H9 (cell line): ENCODE measurements around the gene PRKAR2B. TPM values are rescaled to one million over a fixed set of nuclear protein-coding genes. Genes with fewer than 3 reads are reported as not detected.
A peak's percentile ranks its signal among the peaks of the same experiment; 100 is the strongest.

Experiments
- DNase-seq: peaks from one replicate; pipeline ENCODE4 v3.0.0-alpha.2; 2017
- H2AFZ ChIP-seq: one replicate; pipeline ENCODE4 v1.6.1; 2013; ENCODE audit warnings: mild to moderate bottlenecking, low read length, control low read depth, moderate library complexity
- H2AK5ac ChIP-seq: 2 replicates; pipeline ENCODE4 v1.6.1; 2013; ENCODE audit warnings: low read length, control low read depth, mixed read lengths; ENCODE audit not compliant: insufficient read length
- H2BK120ac ChIP-seq: one replicate; pipeline ENCODE4 v1.6.1; 2013; ENCODE audit warnings: low read depth, mild to moderate bottlenecking, low read length, control low read depth, inconsistent platforms; ENCODE audit not compliant: poor library complexity, severe bottlenecking
- H2BK12ac ChIP-seq: 2 replicates; pipeline ENCODE4 v1.6.1; 2013; ENCODE audit warnings: low read length, control low read depth, mixed read lengths, low read depth; ENCODE audit not compliant: insufficient read length
- H2BK15ac ChIP-seq: 2 replicates; pipeline ENCODE4 v1.6.1; 2013; ENCODE audit warnings: low read depth, low read length, control low read depth
- H2BK20ac ChIP-seq: one replicate; pipeline ENCODE4 v1.6.1; 2013; ENCODE audit warnings: low read depth, mild to moderate bottlenecking, low read length, control low read depth, inconsistent platforms; ENCODE audit not compliant: poor library complexity, severe bottlenecking
- H2BK5ac ChIP-seq: 2 replicates; pipeline ENCODE4 v1.6.1; 2013; ENCODE audit warnings: low read length, control low read depth, mixed read lengths; ENCODE audit not compliant: insufficient read length
- H3K14ac ChIP-seq: 2 replicates; pipeline ENCODE4 v1.6.1; 2013; ENCODE audit warnings: low read length, control low read depth; ENCODE audit not compliant: insufficient read depth
- H3K18ac ChIP-seq: 2 replicates; pipeline ENCODE4 v1.6.1; 2013; ENCODE audit warnings: low read depth, mild to moderate bottlenecking, mixed read lengths, low read length, control low read depth; ENCODE audit not compliant: insufficient read length
- H3K23ac ChIP-seq: 2 replicates; pipeline ENCODE4 v1.6.1; 2013; ENCODE audit warnings: low read length, control low read depth, mixed read lengths, low read depth; ENCODE audit not compliant: insufficient read length
- H3K23me2 ChIP-seq: 2 replicates; pipeline ENCODE4 v1.6.1; 2013; ENCODE audit warnings: low read depth, mild to moderate bottlenecking, mixed read lengths, low read length, control low read depth; ENCODE audit not compliant: insufficient read length, poor library complexity, severe bottlenecking
- H3K27ac ChIP-seq: 2 replicates; pipeline ENCODE4 v1.5.1; 2013; ENCODE audit warnings: low read length, control low read depth, mixed read lengths, low read depth; ENCODE audit not compliant: insufficient read length
- H3K27me3 ChIP-seq: 2 replicates; pipeline ENCODE4 v1.6.1; 2013; ENCODE audit warnings: low read length, control low read depth, inconsistent platforms; ENCODE audit not compliant: insufficient read depth
- H3K4ac ChIP-seq: 2 replicates; pipeline ENCODE4 v1.6.1; 2013; ENCODE audit warnings: low read depth, mild to moderate bottlenecking, control low read depth, inconsistent platforms, low read length, moderate library complexity
- H3K4me1 ChIP-seq: 2 replicates; pipeline ENCODE4 v1.6.1; 2013; ENCODE audit warnings: low read length, control low read depth, inconsistent platforms; ENCODE audit not compliant: insufficient read depth
- H3K4me2 ChIP-seq: 2 replicates; pipeline ENCODE4 v1.6.1; 2013; ENCODE audit warnings: low read length, control low read depth, mixed read lengths; ENCODE audit not compliant: insufficient read length, insufficient read depth
- H3K56ac ChIP-seq: 2 replicates; pipeline ENCODE4 v1.6.1; 2013; ENCODE audit warnings: low read depth, mild to moderate bottlenecking, mixed read lengths, low read length, control low read depth; ENCODE audit not compliant: insufficient read length
- H3K79me1 ChIP-seq: 2 replicates; pipeline ENCODE4 v1.6.1; 2013; ENCODE audit warnings: low read depth, mild to moderate bottlenecking, moderate library complexity, low read length, control low read depth, inconsistent platforms; ENCODE audit not compliant: insufficient read depth, poor library complexity, severe bottlenecking
- H3K79me2 ChIP-seq: 2 replicates; pipeline ENCODE4 v1.6.1; 2013; ENCODE audit warnings: low read length, control low read depth, inconsistent platforms; ENCODE audit not compliant: insufficient read depth
- H3K9ac ChIP-seq: 2 replicates; pipeline ENCODE4 v1.6.1; 2013; ENCODE audit warnings: low read length, control low read depth, mixed read lengths; ENCODE audit not compliant: insufficient read length; ENCODE audit errors: extremely low read depth
- H3K9me3 ChIP-seq: one replicate; pipeline ENCODE4 v1.6.1; 2013; ENCODE audit warnings: low read depth, low read length, inconsistent platforms; ENCODE audit not compliant: control insufficient read depth
- H3T11ph ChIP-seq: one replicate; pipeline ENCODE4 v1.6.1; 2013; ENCODE audit warnings: mild to moderate bottlenecking, low read length, control low read depth, inconsistent platforms
- H4K20me1 ChIP-seq: one replicate; pipeline ENCODE4 v1.6.1; 2013; ENCODE audit not compliant: control insufficient read depth, insufficient read length, insufficient read depth
- H4K5ac ChIP-seq: 2 replicates; pipeline ENCODE4 v1.6.1; 2013; ENCODE audit warnings: low read depth, mild to moderate bottlenecking, mixed read lengths, low read length, control low read depth; ENCODE audit not compliant: insufficient read length
- H4K8ac ChIP-seq: replicated peaks from 2 replicates; pipeline ENCODE4 v1.6.1; 2013; ENCODE audit warnings: low read length, control low read depth, mixed read lengths, low read depth; ENCODE audit not compliant: insufficient read length
- H4K91ac ChIP-seq: 2 replicates; pipeline ENCODE4 v1.6.1; 2013; ENCODE audit warnings: low read depth, mild to moderate bottlenecking, moderate library complexity, mixed read lengths, low read length, control low read depth; ENCODE audit not compliant: insufficient read length
- H3K27ac Mint-ChIP-seq, 3 experiments: 2 replicates in 2 of 3; 3 replicates in 1 of 3; pipeline ENCODE4 v1.8.0; 2020 to 2021; ENCODE audit warnings: mixed read lengths in 3 of 3, mild to moderate bottlenecking in 1 of 3, moderate library complexity in 1 of 3
- H3K27me3 Mint-ChIP-seq: 2 replicates; pipeline ENCODE4 v1.8.0; 2021; ENCODE audit warnings: low read depth, mild to moderate bottlenecking, moderate library complexity, mixed read lengths
- H3K36me3 Mint-ChIP-seq, 3 experiments: 2 replicates in 2 of 3; 3 replicates in 1 of 3; pipeline ENCODE4 v1.8.0; 2020 to 2021; ENCODE audit warnings: low read depth in 3 of 3, mixed read lengths in 3 of 3; ENCODE audit not compliant: insufficient read depth in 1 of 3
- H3K4me1 Mint-ChIP-seq, 2 experiments: 2 replicates each; pipeline ENCODE4 v1.8.0; 2020; ENCODE audit warnings: mixed read lengths in 2 of 2
- H3K4me3 Mint-ChIP-seq, 2 experiments: 2 replicates in 1 of 2; 3 replicates in 1 of 2; pipeline ENCODE4 v1.8.0; 2020 to 2021; ENCODE audit warnings: mild to moderate bottlenecking in 2 of 2, mixed read lengths in 2 of 2, moderate library complexity in 1 of 2
- H3K9me3 Mint-ChIP-seq, 2 experiments: 2 replicates in 1 of 2; 3 replicates in 1 of 2; pipeline ENCODE4 v1.8.0; 2020; ENCODE audit warnings: mild to moderate bottlenecking in 2 of 2, mixed read lengths in 2 of 2, moderate library complexity in 1 of 2
- CTCF ChIP-seq: fragments of 200-600 bp; sonication (generic); conservative IDR thresholded peaks from 3 replicates; pipeline ENCODE4 v1.8.0; 2021; ENCODE audit warnings: antibody characterized with exemption, mild to moderate bottlenecking
- WGBS: extraction: QIAGEN DNeasy Blood & Tissue Kit; methylation state at CpG from one replicate; pipeline ENCODE4 v1.1.7; 2013; ENCODE audit warnings: missing lambda C conversion rate, low lambda C conversion rate, mixed read lengths; ENCODE audit not compliant: insufficient read length; ENCODE audit errors: extremely low coverage; 5-methylcytosine and 5-hydroxymethylcytosine counted together
- total RNA-seq: library from RNA; stranded (reverse); gene quantifications from 2 replicates; pipeline ENCODE4 v1.2.1, GENCODE V29; 2021

The PRKAR2B gene
- total RNA-seq, 1 experiment from 2014 or later, result 16.6 TPM

DNA sequence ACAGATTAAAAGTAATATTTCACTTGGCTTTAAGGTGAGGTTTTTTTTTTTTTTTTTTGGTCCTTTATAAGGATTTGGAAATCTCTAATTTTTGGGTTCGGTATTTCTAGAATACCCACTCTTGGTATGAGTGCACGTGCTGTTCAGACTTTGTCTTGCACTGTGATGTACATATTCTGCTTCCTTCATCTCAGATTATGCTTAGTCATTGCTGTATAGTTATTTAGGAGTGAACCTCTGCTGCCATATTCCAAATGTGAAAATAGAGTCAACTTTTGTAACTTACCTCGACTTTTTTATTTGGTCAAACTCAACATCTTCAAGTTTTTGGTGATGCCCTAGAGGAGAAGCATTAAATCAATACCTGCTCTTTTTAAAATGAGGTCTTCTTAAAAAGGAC, 84.2 kb downstream of the PRKAR2B start:
- no peaks in the 10 kb centered on the region; the same call in 1 of the 2 replicates for H3K79me2 ChIP-seq
- H3K14ac ChIP-seq, result no peak overlapping the region
- H3K4me2 ChIP-seq, result no peak overlapping the region
- no peak overlapping the region for H3K18ac ChIP-seq
- Mint-ChIP-seq H3K36me3 (no peaks in the 10 kb centered on the region; a peak in 2 of 7 replicates), H3K4me1 (peaks cover 36 to 48% of the 10 kb centered on the region in 2 experiments), H3K9me3 (no peaks in the 10 kb centered on the region), H3K4me3 (no peak overlapping the region), H3K27ac (peak overlapping the region in 1 of 3 experiments; percentile 15; a peak in 1 of 7 replicates), H3K27me3 (no peaks in the 10 kb centered on the region)
- no peaks in the 10 kb centered on the region for H3K27me3 ChIP-seq
- no peaks in the 10 kb centered on the region for H3K23me2 ChIP-seq
- no peak overlapping the region for H2BK12ac ChIP-seq
- H4K20me1 ChIP-seq, result no peaks in the 10 kb centered on the region
- H3K27ac ChIP-seq, result no peak overlapping the region
- no peaks in the 10 kb centered on the region for H3K9me3 ChIP-seq
- no CpG with 5 or more reads among the region's 3 CpGs for WGBS
- H3K9ac ChIP-seq, result no peak overlapping the region
- no peak overlapping the region for H4K8ac ChIP-seq
- H2BK20ac ChIP-seq, result no peak overlapping the region
- H3K79me1 ChIP-seq, result peaks cover 3% of the 10 kb centered on the region
- no peak overlapping the region for H3T11ph ChIP-seq
- no peak overlapping the region for H3K23ac ChIP-seq
- H3K4ac ChIP-seq, result no peak overlapping the region
- H2BK120ac ChIP-seq, result no peak overlapping the region
- H2BK15ac ChIP-seq, result no peak overlapping the region
- H2BK5ac ChIP-seq, result no peak overlapping the region
- no peak for TF ChIP-seq CTCF
- H4K91ac ChIP-seq, result no peak overlapping the region
- DNase-seq, result no peak
- no peak overlapping the region for H2AK5ac ChIP-seq
- H4K5ac ChIP-seq, result no peak overlapping the region
- H3K4me1 ChIP-seq, result no peaks in the 10 kb centered on the region; the same call in none of the 2 replicates
- no peak overlapping the region for H3K56ac ChIP-seq
- H2AFZ ChIP-seq, result no peak overlapping the region
